ENCODE data around the gene MACROD2.

DNA sequence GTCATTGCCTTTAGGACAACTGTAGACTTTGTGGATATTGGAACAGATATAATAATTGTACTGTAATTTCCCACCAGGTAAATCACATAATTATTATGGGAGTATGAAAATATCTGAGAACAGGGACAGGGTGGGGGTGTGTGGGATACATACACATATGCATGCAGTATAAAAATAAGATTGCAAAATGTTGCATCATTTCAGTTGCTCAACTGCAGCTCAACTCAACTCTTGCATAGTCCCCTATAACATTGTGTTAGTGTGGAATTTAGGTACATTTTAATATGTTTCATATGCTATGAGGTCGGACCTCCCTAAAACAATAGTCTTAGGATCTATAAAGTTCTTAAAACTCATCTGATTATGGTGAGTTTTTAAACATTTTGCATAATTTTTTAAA lies 617.1 kb downstream of the MACROD2 start:
- TF ChIP-seq, protein P1, sequence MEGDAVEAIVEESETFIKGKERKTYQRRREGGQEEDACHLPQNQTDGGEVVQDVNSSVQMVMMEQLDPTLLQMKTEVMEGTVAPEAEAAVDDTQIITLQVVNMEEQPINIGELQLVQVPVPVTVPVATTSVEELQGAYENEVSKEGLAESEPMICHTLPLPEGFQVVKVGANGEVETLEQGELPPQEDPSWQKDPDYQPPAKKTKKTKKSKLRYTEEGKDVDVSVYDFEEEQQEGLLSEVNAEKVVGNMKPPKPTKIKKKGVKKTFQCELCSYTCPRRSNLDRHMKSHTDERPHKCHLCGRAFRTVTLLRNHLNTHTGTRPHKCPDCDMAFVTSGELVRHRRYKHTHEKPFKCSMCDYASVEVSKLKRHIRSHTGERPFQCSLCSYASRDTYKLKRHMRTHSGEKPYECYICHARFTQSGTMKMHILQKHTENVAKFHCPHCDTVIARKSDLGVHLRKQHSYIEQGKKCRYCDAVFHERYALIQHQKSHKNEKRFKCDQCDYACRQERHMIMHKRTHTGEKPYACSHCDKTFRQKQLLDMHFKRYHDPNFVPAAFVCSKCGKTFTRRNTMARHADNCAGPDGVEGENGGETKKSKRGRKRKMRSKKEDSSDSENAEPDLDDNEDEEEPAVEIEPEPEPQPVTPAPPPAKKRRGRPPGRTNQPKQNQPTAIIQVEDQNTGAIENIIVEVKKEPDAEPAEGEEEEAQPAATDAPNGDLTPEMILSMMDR (conservative IDR thresholded peaks at IDR 0.05; ENCODE audit: low read depth, low read length): no peak
- no peak for TF ChIP-seq EZH2 (IDR thresholded peaks at IDR 0.05; ENCODE audit: borderline replicate concordance, low read depth, low read length, poor library complexity, severe bottlenecking)
